ENCODE data around the gene BCAS3. TPM values are rescaled to one million over a fixed set of nuclear protein-coding genes. Genes with fewer than 3 reads are reported as not detected.
"Not testable (repeated sequence)": the region's sequence is repeated elsewhere in the genome, so short reads cannot be mapped to it uniquely, and the experiment has no call there.

BCAS3 gene
- polyA plus RNA-seq, 1 experiment = 17.5 TPM

DNA sequence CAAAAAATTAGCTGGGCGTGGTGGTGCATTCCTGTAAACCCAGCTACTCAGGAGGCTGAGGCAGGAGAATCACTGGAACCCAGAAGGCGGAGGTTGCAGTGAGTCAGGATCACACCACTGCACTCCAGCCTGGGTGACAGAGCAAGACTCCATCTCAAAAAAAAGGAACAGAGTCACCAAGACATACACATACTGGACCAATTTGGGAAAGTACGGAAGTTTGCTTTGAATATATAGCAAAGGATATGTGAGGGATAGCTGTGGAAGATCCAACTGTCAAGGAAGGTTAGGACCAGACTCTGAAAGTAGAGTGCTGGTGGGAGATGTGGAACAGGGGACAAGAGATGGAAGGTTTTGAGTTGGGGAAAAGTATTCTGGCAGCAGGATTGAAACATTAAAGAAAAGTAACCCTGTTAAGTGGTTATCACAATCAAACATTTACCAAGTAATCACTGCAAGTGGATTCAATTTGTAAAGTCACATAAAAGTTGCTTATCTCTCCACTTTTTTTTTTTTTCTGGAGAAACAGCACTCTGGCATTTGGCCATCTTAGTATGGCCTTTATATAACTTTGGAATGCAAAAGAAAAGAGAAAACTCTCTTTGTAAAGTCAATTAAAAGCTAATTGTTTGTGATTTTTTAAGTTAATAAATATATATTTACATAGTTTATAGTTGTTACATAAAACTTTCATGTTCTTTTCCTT lies 462.6 kb downstream of the BCAS3 start:
- no peak for DNase-seq (ENCODE audit: low read depth, low spot score)
- H3K27ac ChIP-seq (ENCODE audit: low read depth, low read length) = no peak overlapping the region
- no peaks in the 10 kb centered on the region for H3K9me3 ChIP-seq (ENCODE audit: control insufficient read depth, insufficient read depth, low read length)
- ChIA-PET CTCF (no interaction called here), POLR2A (interaction anchor here (1.1 to 1.3 kb wide), 2 partner anchors 56 to 68 kb away, joined by 3 to 4 read pairs; no protein-coding TSS in a partner anchor)
- no peak overlapping the region for H3K4me3 ChIP-seq (ENCODE audit: low read depth, low read length)
- TF ChIP-seq, protein P1, sequence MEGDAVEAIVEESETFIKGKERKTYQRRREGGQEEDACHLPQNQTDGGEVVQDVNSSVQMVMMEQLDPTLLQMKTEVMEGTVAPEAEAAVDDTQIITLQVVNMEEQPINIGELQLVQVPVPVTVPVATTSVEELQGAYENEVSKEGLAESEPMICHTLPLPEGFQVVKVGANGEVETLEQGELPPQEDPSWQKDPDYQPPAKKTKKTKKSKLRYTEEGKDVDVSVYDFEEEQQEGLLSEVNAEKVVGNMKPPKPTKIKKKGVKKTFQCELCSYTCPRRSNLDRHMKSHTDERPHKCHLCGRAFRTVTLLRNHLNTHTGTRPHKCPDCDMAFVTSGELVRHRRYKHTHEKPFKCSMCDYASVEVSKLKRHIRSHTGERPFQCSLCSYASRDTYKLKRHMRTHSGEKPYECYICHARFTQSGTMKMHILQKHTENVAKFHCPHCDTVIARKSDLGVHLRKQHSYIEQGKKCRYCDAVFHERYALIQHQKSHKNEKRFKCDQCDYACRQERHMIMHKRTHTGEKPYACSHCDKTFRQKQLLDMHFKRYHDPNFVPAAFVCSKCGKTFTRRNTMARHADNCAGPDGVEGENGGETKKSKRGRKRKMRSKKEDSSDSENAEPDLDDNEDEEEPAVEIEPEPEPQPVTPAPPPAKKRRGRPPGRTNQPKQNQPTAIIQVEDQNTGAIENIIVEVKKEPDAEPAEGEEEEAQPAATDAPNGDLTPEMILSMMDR (IDR thresholded peaks at IDR 0.05; ENCODE audit: low read depth, low read length) = no peak
- no peaks in the 10 kb centered on the region for H3K27me3 ChIP-seq (ENCODE audit: control insufficient read depth, insufficient read depth, low read length)

DNA sequence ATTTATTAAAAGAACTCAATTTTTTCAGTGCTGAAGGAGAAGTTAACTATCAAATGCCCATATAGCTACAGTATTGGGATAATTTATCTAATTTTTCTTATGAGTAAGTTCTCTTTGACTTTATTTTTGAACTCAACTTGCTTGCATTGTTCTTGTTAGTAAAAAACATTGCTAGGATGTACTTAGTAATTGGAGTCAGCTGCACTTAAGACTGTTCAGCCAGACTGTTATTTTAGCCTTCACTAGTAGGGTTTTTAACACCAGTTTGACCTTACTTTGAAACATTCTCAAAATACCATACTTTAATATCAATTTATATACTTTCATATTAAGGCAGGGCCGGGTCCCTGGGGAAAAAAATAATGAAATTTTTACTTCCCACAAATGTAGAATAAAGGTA lies 465.4 kb downstream of the BCAS3 start:
- TF ChIP-seq, protein P1 (IDR thresholded peaks at IDR 0.05; ENCODE audit: low read depth, low read length) = no peak
- POLR2A ChIA-PET = no interaction called here

DNA sequence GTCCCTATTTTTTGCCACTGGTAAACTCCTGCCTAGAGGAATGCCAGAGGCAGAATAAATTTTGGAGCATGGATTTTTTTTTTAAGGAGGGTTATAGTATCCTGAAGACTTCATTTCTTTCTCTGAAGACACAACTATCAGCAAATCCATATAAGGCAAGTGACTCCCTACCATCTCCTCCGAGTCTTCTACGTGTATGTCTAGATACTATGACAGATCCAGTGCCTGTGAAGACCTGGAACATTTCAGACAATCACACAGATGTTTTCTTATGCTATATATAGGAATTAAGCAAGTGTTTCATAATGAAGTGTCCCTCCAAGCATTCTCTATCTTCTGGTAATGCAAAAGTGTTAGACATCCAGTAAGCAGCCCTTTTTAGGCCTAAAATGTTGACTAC lies 466.5 kb downstream of the BCAS3 start:
- DNase-seq (ENCODE audit: low read depth, low spot score) = no peak
- H3K27ac ChIP-seq (ENCODE audit: low read depth, low read length) = no peak overlapping the region
- TF ChIP-seq, protein P1 (IDR thresholded peaks at IDR 0.05; ENCODE audit: low read depth, low read length) = no peak
- no peaks in the 10 kb centered on the region for H3K27me3 ChIP-seq (ENCODE audit: control insufficient read depth, insufficient read depth, low read length)
- H3K9me3 ChIP-seq (ENCODE audit: control insufficient read depth, insufficient read depth, low read length) = no peaks in the 10 kb centered on the region
- CTCF ChIA-PET = no interaction called here
- POLR2A ChIA-PET = interaction anchor here (0.5 kb wide), 1 partner anchor 60 kb away, joined by 3 read pairs; no protein-coding TSS in a partner anchor
- H3K4me3 ChIP-seq (ENCODE audit: low read depth, low read length) = no peak overlapping the region

More for the DNA sequence above, 465.4 kb downstream of the BCAS3 start:
- Histone ChIP-seq H3K4me3 (ENCODE audit: low read depth, low read length) (no peak overlapping the region), H3K27me3 (ENCODE audit: control insufficient read depth, insufficient read depth, low read length) (no peaks in the 10 kb centered on the region), H3K27ac (ENCODE audit: low read depth, low read length) (no peak overlapping the region), H3K9me3 (ENCODE audit: control insufficient read depth, insufficient read depth, low read length) (no peaks in the 10 kb centered on the region)
- CTCF ChIA-PET = no interaction called here
- no peak for DNase-seq (ENCODE audit: low read depth, low spot score)

DNA sequence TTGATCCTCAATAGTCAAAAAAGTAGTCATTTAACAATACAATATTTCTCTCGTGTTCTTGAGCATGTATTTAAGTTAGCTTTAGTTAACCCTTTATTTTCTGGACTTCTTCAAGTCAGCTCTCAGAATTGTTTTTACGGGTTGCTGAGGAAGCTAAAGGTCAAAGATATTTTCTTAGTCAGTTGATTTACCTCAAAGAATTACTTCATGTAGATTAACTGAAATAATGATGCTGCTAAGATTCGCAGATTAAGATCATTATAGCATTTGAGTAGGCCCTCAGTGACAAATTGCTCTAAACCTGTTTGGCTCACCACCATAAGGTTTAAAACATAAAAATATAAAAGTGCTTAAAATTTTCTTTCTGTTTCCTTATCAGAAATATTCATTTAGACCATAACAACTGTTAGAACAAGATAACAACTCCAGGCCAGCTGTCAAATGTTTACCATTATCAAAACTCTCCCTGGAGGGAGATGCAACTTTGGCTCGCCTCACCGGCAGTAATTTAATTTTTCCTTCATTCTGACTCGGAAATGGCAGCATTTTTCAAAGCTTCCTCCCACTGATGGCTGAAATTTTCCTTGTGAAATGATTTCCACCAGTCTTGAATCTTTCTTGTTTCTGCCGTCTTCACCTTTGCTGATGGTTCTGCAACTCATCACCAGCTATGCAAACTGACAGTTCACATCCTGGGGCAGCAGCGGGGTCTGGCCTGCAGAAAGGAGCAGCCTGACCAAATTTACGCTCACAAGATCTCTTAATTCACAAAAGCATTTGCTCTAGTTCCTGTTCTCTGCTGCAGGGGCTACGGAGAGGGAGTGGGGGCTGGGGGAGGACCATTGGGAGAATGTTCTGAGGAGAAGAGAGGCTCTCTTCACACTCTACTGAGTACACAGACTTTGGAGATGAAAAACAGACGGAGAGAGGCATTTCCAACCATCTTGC lies 467.2 kb downstream of the BCAS3 start:
- no peak overlapping the region for H3K27ac ChIP-seq (ENCODE audit: low read depth, low read length)
- no peak overlapping the region for H3K4me3 ChIP-seq (ENCODE audit: low read depth, low read length)
- CTCF ChIA-PET = interaction anchor here (1.1 kb wide), 1 partner anchor 15 kb away, joined by 3 read pairs; no protein-coding TSS in a partner anchor
- no peaks in the 10 kb centered on the region for H3K9me3 ChIP-seq (ENCODE audit: control insufficient read depth, insufficient read depth, low read length)
- H3K27me3 ChIP-seq (ENCODE audit: control insufficient read depth, insufficient read depth, low read length) = no peaks in the 10 kb centered on the region
- DNase-seq (ENCODE audit: low read depth, low spot score) = no peak
- TF ChIP-seq, protein P1 (IDR thresholded peaks at IDR 0.05; ENCODE audit: low read depth, low read length) = no peak
- POLR2A ChIA-PET = interaction anchor here (0.5 kb wide), 1 partner anchor 61 kb away, joined by 3 read pairs; no protein-coding TSS in a partner anchor

DNA sequence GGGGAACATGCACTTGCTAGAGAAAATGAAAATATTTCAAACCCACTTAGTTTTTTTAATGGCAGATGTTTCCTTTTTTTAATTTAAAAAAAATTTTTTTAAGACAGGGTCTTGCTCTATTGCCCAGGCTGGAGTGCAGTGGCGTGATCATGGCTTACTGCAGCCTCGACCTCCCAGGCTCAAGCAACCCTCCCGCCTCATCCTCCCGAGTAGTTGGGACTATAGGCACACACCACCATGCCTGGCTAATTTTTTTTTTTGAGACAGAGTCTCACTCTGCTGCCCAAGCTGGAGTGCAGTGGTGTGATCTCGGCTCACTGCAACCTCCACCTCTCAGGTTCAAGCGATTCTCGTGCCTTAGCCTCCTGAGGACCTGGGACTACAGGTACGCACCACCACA lies 469.2 kb downstream of the BCAS3 start:
- DNase-seq (ENCODE audit: low read depth, low spot score); H3K9me3 ChIP-seq (ENCODE audit: control insufficient read depth, insufficient read depth, low read length); POLR2A ChIA-PET; H3K27me3 ChIP-seq (ENCODE audit: control insufficient read depth, insufficient read depth, low read length); H3K27ac ChIP-seq (ENCODE audit: low read depth, low read length); H3K4me3 ChIP-seq (ENCODE audit: low read depth, low read length); CTCF ChIA-PET: not testable (repeated sequence)
